PC-3 (cell line): Measurements from ENCODE around the gene CAPN5.

Source experiments
- EZH2phosphoT487 ChIP-seq: fragments of 300-600 bp; sonication (generic); IDR thresholded peaks from 2 replicates; pipeline ENCODE4 v1.6.1; 2018; ENCODE audit warnings: mild to moderate bottlenecking, antibody characterized with exemption, low read length, borderline replicate concordance
- TF ChIP-seq, protein P1 (sequence below): fragments of 300-600 bp; sonication (generic); conservative IDR thresholded peaks from 2 replicates; pipeline ENCODE4 v1.5.1; 2017; ENCODE audit warnings: antibody characterized with exemption, low read depth, mild to moderate bottlenecking, low read length

- TF ChIP-seq, protein P1, sequence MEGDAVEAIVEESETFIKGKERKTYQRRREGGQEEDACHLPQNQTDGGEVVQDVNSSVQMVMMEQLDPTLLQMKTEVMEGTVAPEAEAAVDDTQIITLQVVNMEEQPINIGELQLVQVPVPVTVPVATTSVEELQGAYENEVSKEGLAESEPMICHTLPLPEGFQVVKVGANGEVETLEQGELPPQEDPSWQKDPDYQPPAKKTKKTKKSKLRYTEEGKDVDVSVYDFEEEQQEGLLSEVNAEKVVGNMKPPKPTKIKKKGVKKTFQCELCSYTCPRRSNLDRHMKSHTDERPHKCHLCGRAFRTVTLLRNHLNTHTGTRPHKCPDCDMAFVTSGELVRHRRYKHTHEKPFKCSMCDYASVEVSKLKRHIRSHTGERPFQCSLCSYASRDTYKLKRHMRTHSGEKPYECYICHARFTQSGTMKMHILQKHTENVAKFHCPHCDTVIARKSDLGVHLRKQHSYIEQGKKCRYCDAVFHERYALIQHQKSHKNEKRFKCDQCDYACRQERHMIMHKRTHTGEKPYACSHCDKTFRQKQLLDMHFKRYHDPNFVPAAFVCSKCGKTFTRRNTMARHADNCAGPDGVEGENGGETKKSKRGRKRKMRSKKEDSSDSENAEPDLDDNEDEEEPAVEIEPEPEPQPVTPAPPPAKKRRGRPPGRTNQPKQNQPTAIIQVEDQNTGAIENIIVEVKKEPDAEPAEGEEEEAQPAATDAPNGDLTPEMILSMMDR, result no peak
- no peak for TF ChIP-seq EZH2phosphoT487
Measured at GRCh38 chr11:77069969-77070582, 3.3 kb downstream of the CAPN5 start.
